HCT116 (cell line): ENCODE data around the gene TCP1. TPM values are rescaled to one million over a fixed set of nuclear protein-coding genes. Genes with fewer than 3 reads are reported as not detected.

Experiments used
- ATAC-seq: fragments of 200-7000 bp; cut with Tn5 transposase; 2 replicates; pipeline ENCODE4 v1.9.1; 2020; ENCODE audit warnings: mild to moderate bottlenecking, moderate library complexity
- BruUV-seq: library from RNA; stranded (reverse); fragments of 400-500 nt; replicated peaks from 2 replicates; lab custom pipeline; 2021; lab: Mats Ljungman, UMichigan
- CTCF ChIA-PET: fragments of 300-600 bp; sonication (Branson Sonifier 250); formaldehyde crosslinking; loops from one replicate; lab custom pipeline; 2021; ENCODE audit warnings: antibody characterized with exemption; lab: Charles Lee
- POLR2A ChIA-PET: fragments of 300-600, 350-600 bp; sonication (Branson Sonifier 250); formaldehyde crosslinking; loops from one replicate; lab custom pipeline; 2021; ENCODE audit warnings: antibody characterized with exemption; lab: Charles Lee
- RAD21 ChIA-PET, 2 experiments: fragments of 300-600 bp; sonication (Branson Sonifier 250); formaldehyde crosslinking; loops; one replicate each; lab custom pipeline; 2023; ENCODE audit warnings: low total read pairs in 2 of 2; ENCODE audit not compliant: uncharacterized antibody in 2 of 2, unreplicated experiment in 2 of 2, low non-redundant PET in 1 of 2; lab: Charles Lee
- DNase-seq: peaks from one replicate; pipeline ENCODE4 v3.0.0-alpha.2; 2010; ENCODE audit warnings: low read depth, low spot score
- H2AFZ ChIP-seq: fragments of 200-600 bp; shearing (Covaris generic), sonication (generic); 2 replicates; pipeline ENCODE4 v1.6.1; 2017; ENCODE audit warnings: low read depth, mixed run types, mixed read lengths, antibody characterized with exemption, low read length; ENCODE audit not compliant: poor library complexity, severe bottlenecking
- H3K27ac ChIP-seq: 2 replicates; pipeline ENCODE4 v1.5.1; 2012; ENCODE audit warnings: low read depth, low read length
- H3K27me3 ChIP-seq: fragments of 200-600 bp; sonication (generic); 2 replicates; pipeline ENCODE4 v1.6.1; 2016; ENCODE audit warnings: mixed run types, low read length, mixed read lengths; ENCODE audit not compliant: insufficient read depth
- H3K36me3 ChIP-seq, 2 experiments: fragments of 200-500 bp in 1 of 2; fragments of 200-600 bp in 1 of 2; sonication (Bioruptor generic) in 1 of 2; sonication (generic) in 1 of 2; 2 replicates each; pipeline versions ENCODE4 v1.5.1 to v1.6.1; 2014 to 2016; ENCODE audit warnings: low read length in 2 of 2, inconsistent platforms in 1 of 2, mixed read lengths in 1 of 2, mixed run types in 1 of 2; ENCODE audit not compliant: insufficient read depth in 2 of 2, control insufficient read depth in 1 of 2
- H3K4me1 ChIP-seq, 2 experiments: fragments of 200-600 bp in 1 of 2; sonication (generic) in 1 of 2; 2 replicates each; pipeline versions ENCODE4 v1.5.1 to v1.6.1; 2012 to 2017; ENCODE audit warnings: low read length in 2 of 2, inconsistent platforms in 1 of 2, mild to moderate bottlenecking in 1 of 2, mixed read lengths in 1 of 2, mixed run types in 1 of 2, moderate library complexity in 1 of 2; ENCODE audit not compliant: insufficient read depth in 2 of 2, control insufficient read depth in 1 of 2
- H3K4me2 ChIP-seq: fragments of 200-600 bp; sonication (generic); 2 replicates; pipeline ENCODE4 v1.6.1; 2017; ENCODE audit warnings: mixed run types, low read length, mixed read lengths
- H3K4me3 ChIP-seq, 2 experiments: fragments of 200-600 bp in 1 of 2; sonication (generic) in 1 of 2; replicated peaks in 1 of 2; 2 replicates each; pipeline ENCODE4 v1.5.1; 2011 to 2016; ENCODE audit warnings: low read length in 2 of 2, control low read depth in 1 of 2, low read depth in 1 of 2, mild to moderate bottlenecking in 1 of 2, mixed read lengths in 1 of 2, mixed run types in 1 of 2
- H3K79me2 ChIP-seq: fragments of 200-600 bp; sonication (generic); 2 replicates; pipeline ENCODE4 v1.6.1; 2017; ENCODE audit warnings: mild to moderate bottlenecking, mixed run types, low read length, moderate library complexity, mixed read lengths; ENCODE audit not compliant: insufficient read depth
- H3K9ac ChIP-seq: fragments of 200-600 bp; sonication (generic); 2 replicates; pipeline ENCODE4 v1.6.1; 2016; ENCODE audit warnings: low read length, mixed read lengths
- H3K9me2 ChIP-seq: fragments of 200-600 bp; sonication (generic), shearing (Covaris generic); 2 replicates; pipeline ENCODE4 v1.6.1; 2017; ENCODE audit warnings: mixed run types, mild to moderate bottlenecking, moderate library complexity; ENCODE audit not compliant: insufficient read depth
- H3K9me3 ChIP-seq, 2 experiments: fragments of 200-500 bp in 1 of 2; fragments of 200-600 bp in 1 of 2; sonication (Bioruptor generic) in 1 of 2; sonication (generic) in 1 of 2; 2 replicates each; pipeline ENCODE4 v1.6.1; 2014 to 2017; ENCODE audit warnings: low read length in 2 of 2, mixed read lengths in 2 of 2, inconsistent platforms in 1 of 2, low read depth in 1 of 2, mild to moderate bottlenecking in 1 of 2, mixed run types in 1 of 2, moderate library complexity in 1 of 2; ENCODE audit not compliant: control insufficient read depth in 1 of 2, insufficient read depth in 1 of 2
- H4K20me1 ChIP-seq: fragments of 200-600 bp; sonication (generic), shearing (Covaris generic); 2 replicates; pipeline ENCODE4 v1.6.1; 2017; ENCODE audit warnings: mixed run types, mild to moderate bottlenecking, moderate library complexity; ENCODE audit not compliant: insufficient read depth
- FOSL1 ChIP-seq: IDR thresholded peaks from 2 replicates; pipeline ENCODE4 v1.6.1; 2012; ENCODE audit warnings: low read depth
- POLR2AphosphoS5 ChIP-seq: IDR thresholded peaks from 2 replicates; pipeline ENCODE4 v1.6.1; 2011; ENCODE audit warnings: mild to moderate bottlenecking, low read depth, low read length, moderate library complexity
- SP1 ChIP-seq: IDR thresholded peaks from 2 replicates; pipeline ENCODE4 v1.6.1; 2012; ENCODE audit warnings: low read depth
- intact Hi-C: fragments of 100-400 bp; cut with micrococcal nuclease; formaldehyde crosslinking; loops from 2 replicates; pipeline ENCODE4 v1.10.0; 2022
- total RNA-seq: library from RNA; stranded (reverse); gene quantifications from one replicate; pipeline ENCODE4 v1.2.1, GENCODE V29; 2021; ENCODE audit not compliant: unreplicated experiment

Gene TCP1
- total RNA-seq, 1 experiment from 2014 or later: 447 TPM

- ChIA-PET RAD21 (no interaction called here), CTCF (no interaction called here), POLR2A (interaction anchor here (1.4 kb wide), 1 partner anchor 11 kb away, joined by 8 read pairs; the partner anchor contains the start of gene TCP1)
- no peaks in the 10 kb centered on the region for H3K9me3 ChIP-seq
- no peaks in the 10 kb centered on the region for H3K9me2 ChIP-seq
- no TSS peak for BruUV-seq
- ATAC-seq (no peak), DNase-seq (no peak)
- H3K36me3 ChIP-seq: peaks cover 46 to 58% of the 10 kb centered on the region in 2 experiments
- H2AFZ ChIP-seq: no peak overlapping the region
- no peaks in the 10 kb centered on the region for H3K27me3 ChIP-seq
- no peak overlapping the region for H3K4me3 ChIP-seq
- no peak for TF ChIP-seq SP1
- no peak overlapping the region for H3K9ac ChIP-seq
- H3K79me2 ChIP-seq: peaks cover 40% of the 10 kb centered on the region
- peaks cover 35% of the 10 kb centered on the region; the same call in 1 of the 2 replicates for H4K20me1 ChIP-seq
- intact Hi-C loops: no loop called here
- peaks cover 0 to 11% of the 10 kb centered on the region in 2 experiments; a peak in 2 of 4 replicates for H3K4me1 ChIP-seq
- no peak overlapping the region for H3K27ac ChIP-seq
- H3K4me2 ChIP-seq: no peak overlapping the region
These were observed 11.3 kb downstream of the TCP1 start for GRCh38 chr6:159778131-159778530.

- no peaks in the 10 kb centered on the region for H3K9me2 ChIP-seq
- ATAC-seq (peak; percentile 43), DNase-seq (no peak)
- RAD21 ChIA-PET: no interaction called here
- CTCF ChIA-PET: no interaction called here
- no TSS peak for BruUV-seq
- no peak overlapping the region; the same call in 1 of the 2 replicates for H3K4me2 ChIP-seq
- H3K4me3 ChIP-seq: no peak overlapping the region
- peaks cover 32% of the 10 kb centered on the region for H3K79me2 ChIP-seq
- H4K20me1 ChIP-seq: peaks cover 28% of the 10 kb centered on the region; the same call in 1 of the 2 replicates
- peaks cover 40 to 50% of the 10 kb centered on the region in 2 experiments for H3K36me3 ChIP-seq
- H3K9me3 ChIP-seq: no peaks in the 10 kb centered on the region
- no peak overlapping the region for H3K27ac ChIP-seq
- TF ChIP-seq POLR2AphosphoS5: 0 out of 2 replicates have a peak, but pooled peaks have one; percentile 32
- TF ChIP-seq FOSL1: no peak
- peaks cover 0 to 11% of the 10 kb centered on the region in 2 experiments; a peak in 2 of 4 replicates for H3K4me1 ChIP-seq
- no peaks in the 10 kb centered on the region for H3K27me3 ChIP-seq
- H3K9ac ChIP-seq: no peak overlapping the region
- POLR2A ChIA-PET: interaction anchor here (1.4 kb wide), 1 partner anchor 12 kb away, joined by 8 read pairs; the partner anchor contains the start of gene TCP1
- intact Hi-C loops: no loop called here
- no peak overlapping the region for H2AFZ ChIP-seq
These were observed 12.0 kb downstream of the TCP1 start for GRCh38 chr6:159777240-159777904.
